Hepatocyte (in vitro differentiated cells): ENCODE measurements around the gene GRIK2. TPM values are rescaled to one million over a fixed set of nuclear protein-coding genes. Genes with fewer than 3 reads are reported as not detected.

Experiments
- DNase-seq: peaks from one replicate; pipeline ENCODE4 v3.0.0-alpha.2; 2016; ENCODE audit warnings: low spot score
- H2AFZ ChIP-seq: fragments of 200-600 bp; sonication (generic); 2 replicates; pipeline ENCODE4 v1.6.0; 2016; ENCODE audit warnings: antibody characterized with exemption, mild to moderate bottlenecking
- H3K27ac ChIP-seq: fragments of 200-600 bp; sonication (generic); 2 replicates; pipeline ENCODE4 v1.5.1; 2016; ENCODE audit warnings: mild to moderate bottlenecking
- H3K27me3 ChIP-seq: fragments of 200-600 bp; sonication (generic); 2 replicates; pipeline ENCODE4 v1.6.1; 2016
- H3K36me3 ChIP-seq: fragments of 200-600 bp; sonication (generic); replicated peaks from 2 replicates; pipeline ENCODE4 v1.5.1; 2016; ENCODE audit warnings: low read depth; ENCODE audit not compliant: insufficient read depth
- H3K4me1 ChIP-seq: fragments of 200-600 bp; sonication (generic); 2 replicates; pipeline ENCODE4 v1.5.1; 2016; ENCODE audit warnings: mild to moderate bottlenecking, moderate library complexity; ENCODE audit not compliant: insufficient read depth
- H3K4me2 ChIP-seq: fragments of 200-600 bp; sonication (generic); 2 replicates; pipeline ENCODE4 v1.6.0; 2016
- H3K4me3 ChIP-seq: fragments of 200-600 bp; sonication (generic); 2 replicates; pipeline ENCODE4 v1.5.1; 2016; ENCODE audit warnings: mild to moderate bottlenecking
- H3K79me2 ChIP-seq: fragments of 200-600 bp; sonication (generic); 2 replicates; pipeline ENCODE4 v1.6.0; 2017; ENCODE audit warnings: mild to moderate bottlenecking
- H3K9me2 ChIP-seq: fragments of 200-600 bp; sonication (generic); replicated peaks from 2 replicates; pipeline ENCODE4 v1.6.0; 2017; ENCODE audit warnings: mild to moderate bottlenecking; ENCODE audit not compliant: insufficient read depth
- H3K9me3 ChIP-seq: fragments of 200-600 bp; sonication (generic); 2 replicates; pipeline ENCODE4 v1.5.1; 2016; ENCODE audit warnings: low read depth, mild to moderate bottlenecking
- H4K20me1 ChIP-seq: fragments of 200-600 bp; sonication (generic); 2 replicates; pipeline ENCODE4 v1.6.0; 2016; ENCODE audit warnings: mild to moderate bottlenecking; ENCODE audit not compliant: insufficient read depth, poor library complexity, severe bottlenecking
- EZH2 ChIP-seq: fragments of 200-600 bp; sonication (generic); IDR thresholded peaks from 2 replicates; pipeline ENCODE4 v1.6.1; 2016; ENCODE audit warnings: antibody characterized with exemption, mild to moderate bottlenecking, borderline replicate concordance
- EZH2phosphoT487 ChIP-seq: fragments of 200-600 bp; sonication (generic); IDR thresholded peaks from one replicate; pipeline ENCODE4 v1.6.1; 2018; ENCODE audit warnings: antibody characterized with exemption, mild to moderate bottlenecking, low read depth, moderate library complexity; ENCODE audit not compliant: unreplicated experiment, severe bottlenecking
- WGBS: methylation state at CpG from one replicate; pipeline ENCODE4 v1.1.6; 2016; ENCODE audit warnings: low lambda C conversion rate; ENCODE audit errors: missing lambda C conversion rate; 5-methylcytosine and 5-hydroxymethylcytosine counted together
- polyA plus RNA-seq: library from polyadenylated mRNA; unstranded; fragments of >200 nt; fragmentation: Nextera tagmentation; extraction: Ambion mirVana; gene quantifications from 2 replicates; pipeline ENCODE4 v1.2.1, GENCODE V29; 2016
- total RNA-seq: library from RNA; depleted of rRNA; stranded (reverse); fragments of >200 nt; gene quantifications from 2 replicates; pipeline ENCODE4 v1.2.3, GENCODE V29; 2014
- TF ChIP-seq, protein P1 (sequence below): fragments of 200-600 bp; sonication (generic); IDR thresholded peaks from 2 replicates; pipeline ENCODE4 v1.5.1; 2016; ENCODE audit warnings: antibody characterized with exemption, mild to moderate bottlenecking; ENCODE audit not compliant: poor library complexity

Gene GRIK2
- total and polyA plus RNA-seq, 2 experiments from 2014 or later = 5.8 to 6.2 TPM

DNA sequence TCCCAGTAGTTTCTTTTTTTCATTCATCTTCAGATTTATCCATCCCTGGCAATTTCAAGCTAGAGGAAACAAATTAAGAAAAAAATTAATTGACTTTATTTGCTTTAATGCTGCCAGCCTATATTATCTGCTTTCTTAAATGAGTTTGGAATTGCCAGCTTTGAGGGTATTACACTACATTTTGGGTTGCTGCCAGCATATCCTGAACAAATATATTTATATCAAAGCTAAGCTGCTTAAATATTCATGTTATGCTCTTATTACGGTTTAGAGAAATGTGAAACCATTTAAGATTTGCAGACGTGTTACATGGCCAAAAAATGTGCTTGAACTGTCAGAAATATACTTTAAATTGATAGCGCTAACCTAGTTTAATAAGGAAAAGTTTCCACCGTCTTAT, 59.7 kb downstream of the GRIK2 start:
- H3K36me3 ChIP-seq = no peaks in the 10 kb centered on the region
- H4K20me1 ChIP-seq = no peaks in the 10 kb centered on the region
- no peak overlapping the region for H3K27ac ChIP-seq
- no peaks in the 10 kb centered on the region for H3K9me3 ChIP-seq
- no peak overlapping the region for H2AFZ ChIP-seq
- H3K27me3 ChIP-seq = no peaks in the 10 kb centered on the region
- H3K4me1 ChIP-seq = no peaks in the 10 kb centered on the region
- H3K79me2 ChIP-seq = no peaks in the 10 kb centered on the region
- no peaks in the 10 kb centered on the region for H3K9me2 ChIP-seq
- TF ChIP-seq, protein P1, sequence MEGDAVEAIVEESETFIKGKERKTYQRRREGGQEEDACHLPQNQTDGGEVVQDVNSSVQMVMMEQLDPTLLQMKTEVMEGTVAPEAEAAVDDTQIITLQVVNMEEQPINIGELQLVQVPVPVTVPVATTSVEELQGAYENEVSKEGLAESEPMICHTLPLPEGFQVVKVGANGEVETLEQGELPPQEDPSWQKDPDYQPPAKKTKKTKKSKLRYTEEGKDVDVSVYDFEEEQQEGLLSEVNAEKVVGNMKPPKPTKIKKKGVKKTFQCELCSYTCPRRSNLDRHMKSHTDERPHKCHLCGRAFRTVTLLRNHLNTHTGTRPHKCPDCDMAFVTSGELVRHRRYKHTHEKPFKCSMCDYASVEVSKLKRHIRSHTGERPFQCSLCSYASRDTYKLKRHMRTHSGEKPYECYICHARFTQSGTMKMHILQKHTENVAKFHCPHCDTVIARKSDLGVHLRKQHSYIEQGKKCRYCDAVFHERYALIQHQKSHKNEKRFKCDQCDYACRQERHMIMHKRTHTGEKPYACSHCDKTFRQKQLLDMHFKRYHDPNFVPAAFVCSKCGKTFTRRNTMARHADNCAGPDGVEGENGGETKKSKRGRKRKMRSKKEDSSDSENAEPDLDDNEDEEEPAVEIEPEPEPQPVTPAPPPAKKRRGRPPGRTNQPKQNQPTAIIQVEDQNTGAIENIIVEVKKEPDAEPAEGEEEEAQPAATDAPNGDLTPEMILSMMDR = no peak
- no peak for TF ChIP-seq EZH2
- TF ChIP-seq EZH2phosphoT487 = no peak
- no peak overlapping the region for H3K4me3 ChIP-seq
- 85% methylated on average over 4 of the region's 4 CpGs for WGBS
- H3K4me2 ChIP-seq = no peak overlapping the region
- DNase-seq = no peak

DNA sequence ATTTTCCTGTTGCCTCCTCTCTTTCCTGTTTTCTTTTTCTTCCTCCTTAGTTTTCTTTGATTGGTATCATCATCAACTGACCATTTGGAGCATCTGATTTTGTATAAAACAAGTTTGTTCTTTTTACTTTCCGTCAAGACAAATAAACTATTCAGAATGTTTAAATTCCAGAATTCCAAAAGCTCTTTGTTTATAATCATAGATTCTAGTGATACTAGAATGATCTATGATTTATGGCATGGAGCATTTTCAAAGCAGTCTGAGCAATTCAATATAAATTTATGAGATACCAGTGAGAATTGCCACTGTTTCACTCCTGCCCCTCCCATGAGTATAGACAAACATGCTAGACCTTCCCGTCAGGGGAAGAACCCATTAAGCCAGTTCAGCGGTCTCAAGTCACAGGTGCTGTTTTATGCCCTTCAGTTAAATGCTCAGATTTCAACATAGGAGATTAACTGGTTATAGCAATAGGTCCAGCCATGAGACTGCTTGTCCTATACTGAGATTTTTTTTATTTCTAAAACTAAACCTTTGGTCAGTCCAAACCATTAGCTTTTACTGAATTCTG, 60.7 kb downstream of the GRIK2 start:
- H2AFZ ChIP-seq = no peak overlapping the region
- no peaks in the 10 kb centered on the region for H3K9me2 ChIP-seq
- no peak overlapping the region for H3K4me3 ChIP-seq
- H4K20me1 ChIP-seq = no peaks in the 10 kb centered on the region
- no peak overlapping the region for H3K27ac ChIP-seq
- no peaks in the 10 kb centered on the region for H3K9me3 ChIP-seq
- TF ChIP-seq EZH2phosphoT487 (no peak), EZH2 (no peak)
- TF ChIP-seq, protein P1 = no peak
- no peak overlapping the region for H3K4me2 ChIP-seq
- H3K4me1 ChIP-seq = no peaks in the 10 kb centered on the region
- H3K36me3 ChIP-seq = no peaks in the 10 kb centered on the region
- 47% methylated on average over 3 of the region's 3 CpGs for WGBS
- no peak for DNase-seq
- no peaks in the 10 kb centered on the region for H3K79me2 ChIP-seq
- no peaks in the 10 kb centered on the region for H3K27me3 ChIP-seq

DNA sequence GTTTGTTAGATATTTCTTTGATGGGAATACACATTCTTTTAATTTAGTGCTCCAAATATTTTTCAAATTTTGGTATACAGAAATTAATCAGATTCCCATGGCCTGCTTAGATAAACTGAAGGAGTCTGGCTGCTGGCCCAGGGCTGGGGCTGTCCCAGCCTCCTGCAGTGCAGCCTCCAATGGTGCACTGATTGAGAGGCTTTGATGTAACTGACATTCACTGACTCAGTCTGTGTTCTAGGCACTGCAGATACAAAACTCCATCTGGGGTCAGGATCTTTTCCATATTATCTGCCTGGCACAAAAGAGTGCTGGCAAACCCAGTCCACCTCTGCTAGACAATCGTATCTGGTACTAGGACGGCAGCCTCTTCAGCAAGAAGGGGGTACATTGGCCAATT, 64.8 kb downstream of the GRIK2 start:
- Histone ChIP-seq H2AFZ (no peak overlapping the region), H3K36me3 (no peaks in the 10 kb centered on the region), H3K9me2 (no peaks in the 10 kb centered on the region), H3K79me2 (no peaks in the 10 kb centered on the region), H3K4me2 (no peak overlapping the region), H4K20me1 (no peaks in the 10 kb centered on the region), H3K4me1 (no peaks in the 10 kb centered on the region), H3K27ac (no peak overlapping the region), H3K4me3 (no peak overlapping the region), H3K9me3 (no peaks in the 10 kb centered on the region), H3K27me3 (no peaks in the 10 kb centered on the region)
- DNase-seq = no peak
- 90% methylated on average over 2 of the region's 2 CpGs for WGBS
- TF ChIP-seq, protein P1 = no peak
- no peak for TF ChIP-seq EZH2phosphoT487
- no peak for TF ChIP-seq EZH2

DNA sequence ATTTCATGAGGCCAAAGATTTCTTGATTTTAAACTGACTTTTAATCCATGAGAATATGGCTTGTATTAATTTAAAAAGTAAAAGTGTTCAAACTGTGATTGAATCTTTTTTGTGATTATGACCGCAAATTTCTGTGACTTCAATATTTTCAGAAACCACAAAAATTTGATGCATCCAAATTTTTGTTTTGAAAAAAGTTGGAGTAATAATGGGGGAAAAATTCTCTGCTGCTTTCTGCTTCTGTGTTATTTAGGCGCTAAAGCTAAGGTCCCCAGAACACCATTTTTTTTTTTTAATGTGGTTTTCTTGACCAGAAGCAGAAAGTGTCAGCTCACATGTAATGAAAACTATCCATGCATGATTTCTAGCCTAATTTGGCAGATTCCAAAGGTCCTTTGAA, 65.3 kb downstream of the GRIK2 start:
- TF ChIP-seq EZH2phosphoT487 (no peak), EZH2 (no peak)
- TF ChIP-seq, protein P1 = no peak
- H4K20me1 ChIP-seq = no peaks in the 10 kb centered on the region
- no peaks in the 10 kb centered on the region for H3K27me3 ChIP-seq
- no peak overlapping the region for H3K4me2 ChIP-seq
- no peaks in the 10 kb centered on the region for H3K79me2 ChIP-seq
- no peak for DNase-seq
- 90% methylated on average over 2 of the region's 2 CpGs for WGBS
- no peak overlapping the region for H2AFZ ChIP-seq
- no peaks in the 10 kb centered on the region for H3K9me2 ChIP-seq
- no peaks in the 10 kb centered on the region for H3K9me3 ChIP-seq
- no peak overlapping the region for H3K4me3 ChIP-seq
- H3K27ac ChIP-seq = no peak overlapping the region
- H3K36me3 ChIP-seq = no peaks in the 10 kb centered on the region
- no peaks in the 10 kb centered on the region for H3K4me1 ChIP-seq
